DND-41 (cell line): ENCODE data around the gene PMFBP1.

Experiments used
- CTCF ChIP-seq: IDR thresholded peaks from 2 replicates; pipeline ENCODE4 v1.5.1; 2012; ENCODE audit warnings: borderline replicate concordance, low read length, moderate library complexity, mild to moderate bottlenecking; ENCODE audit not compliant: poor library complexity, severe bottlenecking; ENCODE audit errors: extremely low read depth
- EZH2 ChIP-seq: IDR thresholded peaks from 3 replicates; pipeline ENCODE4 v1.6.1; 2012; ENCODE audit warnings: borderline replicate concordance, low read depth, mild to moderate bottlenecking, moderate library complexity, low read length, inconsistent platforms; ENCODE audit not compliant: severe bottlenecking

GRCh38 chr16:72187551-72187950 lies 15.6 kb upstream of the PMFBP1 start:
- TF ChIP-seq EZH2 (no peak), CTCF (no peak)
